Adipocyte (in vitro differentiated cells): Measurements from ENCODE around the gene MBOAT2.

Source experiments
- DNase-seq: peaks from one replicate; pipeline ENCODE4 v3.0.0-alpha.2; 2015; ENCODE audit warnings: low read depth
- H3K27me3 ChIP-seq: replicated peaks from 2 replicates; pipeline ENCODE4 v1.7.0; 2013; ENCODE audit warnings: mild to moderate bottlenecking, low read length, moderate library complexity; ENCODE audit not compliant: control insufficient read depth, insufficient read depth
- H3K36me3 ChIP-seq: 2 replicates; pipeline ENCODE4 v1.7.0; 2013; ENCODE audit warnings: low read length, mild to moderate bottlenecking, moderate library complexity; ENCODE audit not compliant: control insufficient read depth, insufficient read depth, severe bottlenecking
- H3K4me1 ChIP-seq: 2 replicates; pipeline ENCODE4 v1.7.0; 2013; ENCODE audit warnings: mild to moderate bottlenecking, low read length, moderate library complexity; ENCODE audit not compliant: control insufficient read depth, insufficient read depth
- H3K4me3 ChIP-seq: 2 replicates; pipeline ENCODE4 v1.7.0; 2013; ENCODE audit warnings: mild to moderate bottlenecking, low read length, moderate library complexity
- H3K9ac ChIP-seq: 2 replicates; pipeline ENCODE4 v1.7.0; 2013; ENCODE audit warnings: mild to moderate bottlenecking, low read length, moderate library complexity
- H3K9me3 ChIP-seq: 2 replicates; pipeline ENCODE4 v1.7.0; 2013; ENCODE audit warnings: mild to moderate bottlenecking, low read length, moderate library complexity; ENCODE audit not compliant: control insufficient read depth

Gene MBOAT2

DNA sequence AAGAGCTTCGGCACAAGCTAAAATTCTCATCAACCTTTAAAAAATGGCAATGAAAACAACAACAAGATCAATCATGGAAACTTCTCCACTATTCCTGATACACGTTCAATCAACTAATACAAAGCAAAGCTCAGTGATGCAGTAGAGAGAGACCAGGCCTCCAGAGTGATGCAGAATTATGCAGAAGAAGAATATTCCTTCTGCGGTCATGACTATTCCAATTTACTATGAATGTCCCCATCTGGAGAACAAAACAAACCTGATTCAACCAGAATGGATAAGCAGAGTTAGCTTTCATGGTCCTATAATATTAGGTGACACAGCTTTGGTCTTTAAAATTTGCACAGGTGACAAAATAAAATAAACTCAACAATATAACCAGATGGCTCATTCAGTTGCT is 12.5 kb upstream of the MBOAT2 start:
- Histone ChIP-seq H3K4me3 (no peak overlapping the region), H3K9me3 (no peaks in the 10 kb centered on the region), H3K27me3 (peaks cover 19% of the 10 kb centered on the region), H3K4me1 (peaks cover 4% of the 10 kb centered on the region), H3K9ac (no peak overlapping the region), H3K36me3 (no peaks in the 10 kb centered on the region)
- DNase-seq: no peak

DNA sequence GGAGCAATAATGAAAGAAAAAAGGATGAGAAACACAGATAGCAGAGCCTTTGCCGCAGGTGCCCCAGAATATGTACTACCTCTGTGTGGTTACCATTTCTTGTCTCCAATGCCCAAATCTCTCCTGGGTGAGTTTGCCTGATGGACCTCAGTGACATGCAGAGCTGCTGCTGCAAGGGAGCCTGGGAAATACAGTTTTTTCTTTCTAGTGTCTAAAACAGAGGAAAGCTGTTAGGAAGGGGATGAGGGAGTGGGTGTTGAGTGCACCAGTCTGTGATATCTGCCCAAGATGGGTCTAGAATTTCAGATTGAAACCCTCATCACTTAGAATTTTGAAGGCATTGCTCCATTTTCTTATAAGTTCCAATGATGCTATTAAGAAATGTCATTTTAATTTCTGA is 9.9 kb upstream of the MBOAT2 start:
- DNase-seq: no peak
- Histone ChIP-seq H3K27me3 (peaks cover 19% of the 10 kb centered on the region), H3K4me3 (no peak overlapping the region), H3K4me1 (peaks cover 14% of the 10 kb centered on the region), H3K9ac (no peak overlapping the region), H3K36me3 (no peaks in the 10 kb centered on the region), H3K9me3 (no peaks in the 10 kb centered on the region)

GRCh38 chr2:9010866-9011265 is 7.4 kb upstream of the MBOAT2 start:
- Histone ChIP-seq H3K4me1 (peaks cover 14% of the 10 kb centered on the region), H3K27me3 (peaks cover 19% of the 10 kb centered on the region), H3K9ac (no peak overlapping the region), H3K36me3 (no peaks in the 10 kb centered on the region), H3K9me3 (no peaks in the 10 kb centered on the region), H3K4me3 (no peak overlapping the region)
- DNase-seq: peak; percentile 85

GRCh38 chr2:9008951-9009664 is 5.6 kb upstream of the MBOAT2 start:
- Histone ChIP-seq H3K4me3 (no peak overlapping the region), H3K27me3 (peaks cover 16% of the 10 kb centered on the region), H3K4me1 (peaks cover 19% of the 10 kb centered on the region), H3K9me3 (no peaks in the 10 kb centered on the region), H3K9ac (no peak overlapping the region), H3K36me3 (no peaks in the 10 kb centered on the region)
- no peak for DNase-seq

DNA sequence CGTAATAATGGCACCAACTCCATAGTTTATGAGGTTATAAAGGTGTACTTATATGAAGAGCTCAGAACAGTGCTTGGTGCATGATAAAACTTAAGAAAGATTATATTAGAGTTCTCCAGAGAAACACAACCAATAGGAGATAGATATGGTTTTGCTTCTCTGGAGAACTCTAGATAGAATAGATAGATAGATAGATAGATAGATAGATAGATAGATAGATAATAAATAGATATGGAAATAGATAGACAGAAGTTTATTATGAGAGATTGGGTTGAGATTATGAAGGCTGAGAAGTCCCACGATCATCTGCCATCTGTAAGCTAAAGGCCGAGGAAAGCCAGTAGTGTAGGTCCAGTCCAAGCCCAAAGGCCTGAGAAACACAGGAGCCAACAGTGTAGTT is 2.9 kb upstream of the MBOAT2 start:
- no peak overlapping the region for H3K4me3 ChIP-seq
- H3K4me1 ChIP-seq: peaks cover 25% of the 10 kb centered on the region
- no peaks in the 10 kb centered on the region for H3K27me3 ChIP-seq
- no peak overlapping the region for H3K9ac ChIP-seq
- DNase-seq: no peak
- no peaks in the 10 kb centered on the region for H3K36me3 ChIP-seq
- no peaks in the 10 kb centered on the region for H3K9me3 ChIP-seq

DNA sequence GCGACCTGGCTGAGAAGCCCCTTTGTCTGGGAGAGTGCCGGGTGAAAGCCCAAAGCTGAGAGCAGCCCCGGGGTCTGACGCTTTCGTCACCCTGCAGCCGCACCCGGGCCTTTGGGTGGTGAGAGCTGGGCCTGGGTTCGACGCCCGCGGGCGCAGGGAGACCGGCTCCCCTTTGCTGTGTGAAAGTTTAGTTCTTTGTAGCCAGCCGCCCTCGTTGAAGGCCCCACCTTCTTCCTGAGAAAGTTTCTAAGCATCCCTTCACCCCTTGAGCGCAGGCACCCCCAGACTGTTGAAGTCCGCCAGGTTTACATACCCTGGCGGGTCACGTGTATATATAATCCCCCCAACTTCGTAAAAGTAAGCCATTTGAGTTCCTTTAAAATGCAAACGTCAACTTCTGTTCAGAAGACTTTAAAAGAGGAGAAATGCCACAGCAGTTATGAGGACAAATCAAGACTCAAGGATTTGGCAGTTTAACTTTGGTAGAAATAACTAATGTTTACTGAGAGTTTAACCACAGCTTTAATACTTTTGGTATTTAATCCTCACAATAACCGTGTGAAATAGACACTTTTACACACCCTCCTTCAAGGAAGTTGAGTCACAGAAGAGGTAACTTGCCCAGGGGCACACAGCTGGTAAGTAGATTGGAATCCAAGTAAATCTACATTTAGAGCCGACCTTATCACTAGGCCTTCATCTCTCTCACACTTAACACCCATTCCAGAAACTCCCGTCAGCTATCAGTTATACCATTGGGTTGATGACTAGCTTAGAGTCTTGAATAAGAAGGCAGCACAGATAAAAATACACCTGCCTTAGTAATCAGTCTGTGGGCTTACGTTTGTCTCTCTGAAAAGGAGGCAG is 1.1 kb upstream of the MBOAT2 start:
- Histone ChIP-seq H3K4me3 (peak overlapping the region; percentile 83), H3K9ac (peak overlapping the region; percentile 85), H3K9me3 (no peaks in the 10 kb centered on the region), H3K27me3 (no peaks in the 10 kb centered on the region), H3K4me1 (peaks cover 15% of the 10 kb centered on the region), H3K36me3 (no peaks in the 10 kb centered on the region)
- DNase-seq: peak; percentile 22

DNA sequence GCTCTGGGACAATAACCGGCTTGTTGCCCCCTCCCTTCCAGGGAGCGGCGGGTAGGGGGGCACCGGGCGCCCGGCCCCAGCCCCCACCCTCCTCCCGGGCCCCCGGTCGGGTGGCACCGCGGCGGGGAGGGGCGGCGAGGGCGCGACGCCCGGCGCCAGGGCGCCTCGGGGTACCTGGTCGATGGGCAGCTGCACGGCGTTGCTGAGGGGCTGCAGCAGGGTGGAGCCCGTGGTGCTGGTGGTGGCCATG is 193 bp downstream of the MBOAT2 start:
- H3K9me3 ChIP-seq: no peaks in the 10 kb centered on the region
- no peaks in the 10 kb centered on the region for H3K27me3 ChIP-seq
- H3K4me1 ChIP-seq: peaks cover 10% of the 10 kb centered on the region
- H3K4me3 ChIP-seq: peak overlapping the region; percentile 82
- H3K36me3 ChIP-seq: no peaks in the 10 kb centered on the region
- H3K9ac ChIP-seq: peak overlapping the region; percentile 78
- DNase-seq: no peak

- Histone ChIP-seq H3K36me3 (no peaks in the 10 kb centered on the region), H3K4me3 (peak overlapping the region; percentile 82), H3K27me3 (no peaks in the 10 kb centered on the region), H3K4me1 (peaks cover 10% of the 10 kb centered on the region), H3K9me3 (no peaks in the 10 kb centered on the region), H3K9ac (peak overlapping the region; percentile 78)
- peak; percentile 61 for DNase-seq
These were observed 683 bp downstream of the MBOAT2 start for GRCh38 chr2:9002637-9003365.

DNA sequence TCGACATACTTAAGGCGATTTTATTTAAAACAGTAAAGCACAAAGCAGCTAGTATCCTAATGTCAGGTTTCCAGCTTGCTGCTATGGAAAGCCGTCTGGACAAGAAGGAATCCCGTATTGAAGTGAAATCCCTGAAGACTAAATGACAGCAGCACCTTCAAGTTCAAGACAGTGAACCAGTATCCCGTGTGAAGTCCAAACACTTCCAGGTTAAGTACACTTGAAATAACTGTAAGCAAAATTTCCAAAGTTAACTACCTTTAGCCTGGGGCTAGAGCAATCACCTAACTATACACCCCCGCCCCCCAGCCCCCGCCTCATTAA is 1.2 kb downstream of the MBOAT2 start:
- H3K36me3 ChIP-seq: no peaks in the 10 kb centered on the region
- H3K9ac ChIP-seq: peak overlapping the region; percentile 78
- peak overlapping the region; percentile 82 for H3K4me3 ChIP-seq
- no peaks in the 10 kb centered on the region for H3K9me3 ChIP-seq
- H3K4me1 ChIP-seq: peaks cover 10% of the 10 kb centered on the region
- H3K27me3 ChIP-seq: no peaks in the 10 kb centered on the region
- DNase-seq: peak; percentile 16

GRCh38 chr2:9001778-9002177 is 1.7 kb downstream of the MBOAT2 start:
- Histone ChIP-seq H3K4me1 (peaks cover 10% of the 10 kb centered on the region), H3K4me3 (no peak overlapping the region), H3K27me3 (no peaks in the 10 kb centered on the region), H3K9me3 (no peaks in the 10 kb centered on the region), H3K36me3 (no peaks in the 10 kb centered on the region), H3K9ac (no peak overlapping the region)
- no peak for DNase-seq

DNA sequence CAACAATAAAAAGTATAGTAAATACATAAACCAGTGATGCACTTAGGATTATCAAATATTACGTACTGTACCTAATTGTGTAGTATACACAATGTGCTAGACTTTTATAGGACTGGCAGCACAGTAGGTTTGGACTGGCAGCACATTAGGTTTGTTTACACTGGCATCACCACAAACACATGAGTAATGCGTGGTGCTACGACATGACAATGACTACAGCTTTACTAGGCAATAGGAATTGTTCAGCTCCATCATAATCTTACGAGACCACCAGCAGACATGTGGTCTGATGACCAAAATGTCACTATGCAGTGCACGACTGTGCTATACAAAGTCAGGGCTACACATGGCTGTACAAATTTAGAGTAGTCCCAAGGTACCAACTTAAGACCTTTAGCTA is 2.3 kb downstream of the MBOAT2 start:
- Histone ChIP-seq H3K4me3 (no peak overlapping the region), H3K9ac (no peak overlapping the region), H3K4me1 (peaks cover 10% of the 10 kb centered on the region), H3K27me3 (no peaks in the 10 kb centered on the region), H3K9me3 (no peaks in the 10 kb centered on the region), H3K36me3 (no peaks in the 10 kb centered on the region)
- peak; percentile 43 for DNase-seq
